ENCODE measurements around the gene METRNL.

- TF ChIP-seq CTCF (IDR thresholded peaks at IDR 0.05; ENCODE audit: low read length) (no peak), EZH2 (IDR thresholded peaks at IDR 0.05; ENCODE audit: borderline replicate concordance, low read length) (no peak)
These were observed 14.9 kb downstream of the METRNL start for GRCh38 chr17:83094291-83094690.

All from OCI-LY1 (cell line).